Measurements from ENCODE around the gene SCP2. TPM values are rescaled to one million over a fixed set of nuclear protein-coding genes. Genes with fewer than 3 reads are reported as not detected.
A peak's percentile ranks its signal among the peaks of the same experiment; 100 is the strongest.

Gene SCP2
- total and polyA plus RNA-seq, 9 donors, result 58.4 to 161 (median 105) TPM

- Histone ChIP-seq H3K27ac (no peak overlapping the region), H3K4me3 (no peak overlapping the region), H3K27me3 (no peaks in the 10 kb centered on the region), H3K36me3 (no peaks in the 10 kb centered on the region), H3K4me1 (ENCODE audit: insufficient read depth) (no peaks in the 10 kb centered on the region), H3K9me3 (no peaks in the 10 kb centered on the region)
- no peak for DNase-seq
- 88 to 91% (median 88%) methylated on average over 4 of the region's 4 CpGs for WGBS, 3 donors
- TF ChIP-seq CTCF (IDR thresholded peaks at IDR 0.05) (no peak), POLR2A (IDR thresholded peaks at IDR 0.05) (no peak), EP300 (IDR thresholded peaks at IDR 0.05) (no peak)
- intact Hi-C loops (cut with DNase I), result no loop called here
Observed at GRCh38 chr1:53037159-53037558, 110.1 kb downstream of the SCP2 start.

- DNase-seq, result no peak
- no peak overlapping the region for H3K27ac ChIP-seq
- H3K27me3 ChIP-seq, result no peaks in the 10 kb centered on the region
- intact Hi-C loops (cut with DNase I), result no loop called here
- 84 to 87% (median 86%) methylated on average over 3 of the region's 3 CpGs for WGBS, 3 donors
- H3K4me1 ChIP-seq (ENCODE audit: insufficient read depth), result no peaks in the 10 kb centered on the region
- TF ChIP-seq POLR2A (IDR thresholded peaks at IDR 0.05), result no peak
- TF ChIP-seq CTCF (IDR thresholded peaks at IDR 0.05), result no peak
- TF ChIP-seq EP300 (IDR thresholded peaks at IDR 0.05), result no peak
- H3K4me3 ChIP-seq, result no peak overlapping the region
- no peaks in the 10 kb centered on the region for H3K36me3 ChIP-seq
- H3K9me3 ChIP-seq, result no peaks in the 10 kb centered on the region
Observed at GRCh38 chr1:53038566-53038965, 111.5 kb downstream of the SCP2 start.

DNA sequence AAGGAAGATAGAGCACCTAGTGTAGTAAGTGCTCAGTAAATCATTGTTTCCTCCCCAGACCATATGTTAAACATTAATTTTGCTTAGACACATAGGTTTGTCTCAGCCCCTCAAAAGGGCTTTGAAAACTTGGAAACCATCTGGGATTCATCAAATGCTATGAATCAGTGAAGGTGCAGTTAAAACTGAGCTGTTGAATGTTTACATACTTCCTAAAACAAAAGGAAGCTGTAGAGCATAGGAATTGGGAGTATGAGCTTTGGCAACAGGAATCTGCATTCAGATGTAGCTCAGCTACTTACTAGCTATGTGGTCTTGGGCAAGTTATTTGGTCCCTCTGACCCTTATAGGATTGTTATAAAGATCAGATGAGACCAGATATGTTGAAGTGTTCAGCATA lies 116.2 kb downstream of the SCP2 start:
- no peaks in the 10 kb centered on the region for H3K36me3 ChIP-seq
- H3K9me3 ChIP-seq, result no peaks in the 10 kb centered on the region
- no peak overlapping the region for H3K27ac ChIP-seq
- no peak overlapping the region for H3K4me3 ChIP-seq
- no peaks in the 10 kb centered on the region for H3K27me3 ChIP-seq
- TF ChIP-seq POLR2A (IDR thresholded peaks at IDR 0.05) (no peak), CTCF (IDR thresholded peaks at IDR 0.05) (no peak), EP300 (IDR thresholded peaks at IDR 0.05) (no peak)
- no peak for DNase-seq
- peaks cover 5% of the 10 kb centered on the region for H3K4me1 ChIP-seq (ENCODE audit: insufficient read depth)
- intact Hi-C loops (cut with DNase I), result no loop called here

- H3K36me3 ChIP-seq, result no peaks in the 10 kb centered on the region
- TF ChIP-seq POLR2A (IDR thresholded peaks at IDR 0.05) (no peak), EP300 (IDR thresholded peaks at IDR 0.05) (no peak), CTCF (IDR thresholded peaks at IDR 0.05) (no peak)
- WGBS, 3 donors, result 37 to 57% (median 44%) methylated on average over 5 of the region's 5 CpGs
- H3K9me3 ChIP-seq, result no peaks in the 10 kb centered on the region
- no peak for DNase-seq
- H3K27ac ChIP-seq, result no peak overlapping the region
- intact Hi-C loops (cut with DNase I), result no loop called here
- no peaks in the 10 kb centered on the region for H3K27me3 ChIP-seq
- no peak overlapping the region for H3K4me3 ChIP-seq
- H3K4me1 ChIP-seq (ENCODE audit: insufficient read depth), result peaks cover 5% of the 10 kb centered on the region
Observed at GRCh38 chr1:53044926-53045325, 117.8 kb downstream of the SCP2 start.

GRCh38 chr1:53046930-53047329 lies 119.9 kb downstream of the SCP2 start:
- Histone ChIP-seq H3K4me3 (no peak overlapping the region), H3K9me3 (no peaks in the 10 kb centered on the region), H3K36me3 (no peaks in the 10 kb centered on the region), H3K27ac (no peak overlapping the region), H3K4me1 (ENCODE audit: insufficient read depth) (peaks cover 6% of the 10 kb centered on the region), H3K27me3 (no peaks in the 10 kb centered on the region)
- no peak for TF ChIP-seq POLR2A (IDR thresholded peaks at IDR 0.05)
- TF ChIP-seq CTCF (IDR thresholded peaks at IDR 0.05), result no peak
- TF ChIP-seq EP300 (IDR thresholded peaks at IDR 0.05), result no peak
- intact Hi-C loops (cut with DNase I), result no loop called here
- 2 to 6% (median 3%) methylated on average over 2 of the region's 2 CpGs for WGBS, 3 donors
- DNase-seq, result peak; percentile 37 to 62 (median 60)
